Measurements from ENCODE around the gene ZNF426. TPM values are rescaled to one million over a fixed set of nuclear protein-coding genes. Genes with fewer than 3 reads are reported as not detected.

The ZNF426 gene
- total RNA-seq, 6 experiments from 2014 or later: 2.3 to 4.4 (median 2.5) TPM

GRCh38 chr19:9531933-9532332, 6.5 kb downstream of the ZNF426 start:
- DNase-seq: no peak
- TF ChIP-seq POLR2A (IDR thresholded peaks at IDR 0.05) (no peak), CTCF (IDR thresholded peaks at IDR 0.05) (no peak)
- Histone ChIP-seq H3K27ac (no peak overlapping the region), H3K9me3 (peaks cover 6 to 67% (median 33%) of the 10 kb centered on the region in 4 donors), H3K4me3 (no peak overlapping the region), H3K4me1 (no peaks in the 10 kb centered on the region), H3K27me3 (no peaks in the 10 kb centered on the region), H3K36me3 (peaks cover 0 to 75% (median 37%) of the 10 kb centered on the region in 4 donors)
- intact Hi-C loops (cut with DNase I): no loop called here
- ATAC-seq: no peak
- 90% methylated on average over 3 of the region's 4 CpGs for WGBS (ENCODE audit: insufficient coverage, low coverage, low lambda C conversion rate, missing lambda C conversion rate)

GRCh38 chr19:9528757-9529336, 9.6 kb downstream of the ZNF426 start:
- H3K9me3 ChIP-seq: peaks cover 6 to 72% (median 41%) of the 10 kb centered on the region in 4 donors
- no peak overlapping the region for H3K27ac ChIP-seq
- H3K4me1 ChIP-seq: no peaks in the 10 kb centered on the region
- intact Hi-C loops (cut with DNase I): no loop called here
- H3K4me3 ChIP-seq: no peak overlapping the region
- WGBS (ENCODE audit: insufficient coverage, low coverage, low lambda C conversion rate, missing lambda C conversion rate): 93% methylated on average over 3 of the region's 5 CpGs
- H3K27me3 ChIP-seq: no peaks in the 10 kb centered on the region
- ATAC-seq (no peak), DNase-seq (no peak)
- peaks cover 0 to 56% (median 32%) of the 10 kb centered on the region in 4 donors for H3K36me3 ChIP-seq
- no peak for TF ChIP-seq CTCF (IDR thresholded peaks at IDR 0.05)
- no peak for TF ChIP-seq POLR2A (IDR thresholded peaks at IDR 0.05)

GRCh38 chr19:9523885-9524474, 14.5 kb downstream of the ZNF426 start:
- WGBS (ENCODE audit: insufficient coverage, low coverage, low lambda C conversion rate, missing lambda C conversion rate): 90% methylated on average over 1 of the region's 1 CpG
- TF ChIP-seq POLR2A (IDR thresholded peaks at IDR 0.05) (no peak), CTCF (IDR thresholded peaks at IDR 0.05) (no peak)
- Histone ChIP-seq H3K4me1 (no peaks in the 10 kb centered on the region), H3K4me3 (no peak overlapping the region), H3K36me3 (peaks cover 0 to 13% (median 4%) of the 10 kb centered on the region in 4 donors), H3K9me3 (peaks cover 6 to 55% (median 26%) of the 10 kb centered on the region in 4 donors), H3K27me3 (no peaks in the 10 kb centered on the region), H3K27ac (no peak overlapping the region)
- intact Hi-C loops (cut with DNase I): no loop called here
- ATAC-seq: no peak
- no peak for DNase-seq

GRCh38 chr19:9507285-9507684, 31.2 kb downstream of the ZNF426 start:
- Histone ChIP-seq H3K4me1 (no peaks in the 10 kb centered on the region), H3K9me3 (peaks cover 0 to 8% (median 0%) of the 10 kb centered on the region in 4 donors), H3K27me3 (no peaks in the 10 kb centered on the region), H3K4me3 (no peak overlapping the region), H3K27ac (no peak overlapping the region), H3K36me3 (no peaks in the 10 kb centered on the region)
- DNase-seq (no peak), ATAC-seq (no peak)
- no peak for TF ChIP-seq CTCF (IDR thresholded peaks at IDR 0.05)
- no peak for TF ChIP-seq POLR2A (IDR thresholded peaks at IDR 0.05)
- intact Hi-C loops (cut with DNase I): no loop called here
- WGBS (ENCODE audit: insufficient coverage, low coverage, low lambda C conversion rate, missing lambda C conversion rate): 57% methylated on average over 3 of the region's 3 CpGs

Data from right lobe of liver (tissue), 6 donors.